DND-41 (cell line): ENCODE data around the gene PTPN6.
A peak's percentile ranks its signal among the peaks of the same experiment; 100 is the strongest.

Source experiments
- CTCF ChIP-seq: IDR thresholded peaks from 2 replicates; pipeline ENCODE4 v1.5.1; 2012; ENCODE audit warnings: borderline replicate concordance, low read length, moderate library complexity, mild to moderate bottlenecking; ENCODE audit not compliant: poor library complexity, severe bottlenecking; ENCODE audit errors: extremely low read depth
- EZH2 ChIP-seq: IDR thresholded peaks from 3 replicates; pipeline ENCODE4 v1.6.1; 2012; ENCODE audit warnings: borderline replicate concordance, low read depth, mild to moderate bottlenecking, moderate library complexity, low read length, inconsistent platforms; ENCODE audit not compliant: severe bottlenecking

GRCh38 chr12:6944381-6945186 is 6.6 kb upstream of the PTPN6 start:
- peak; percentile 97 for TF ChIP-seq CTCF
- no peak for TF ChIP-seq EZH2
